Endodermal cell (in vitro differentiated cells): Measurements from ENCODE around the gene AHI1. TPM values are rescaled to one million over a fixed set of nuclear protein-coding genes. Genes with fewer than 3 reads are reported as not detected.
A peak's percentile ranks its signal among the peaks of the same experiment; 100 is the strongest.

ENCODE experiments used
- DNase-seq: peaks from one replicate; pipeline ENCODE4 v3.0.0-alpha.2; 2017
- H3K27ac ChIP-seq: 2 replicates; pipeline ENCODE4 v1.5.1; 2013; ENCODE audit warnings: mild to moderate bottlenecking, low read depth, low read length, moderate library complexity
- H3K27me3 ChIP-seq: 2 replicates; pipeline ENCODE4 v1.6.1; 2013; ENCODE audit warnings: mild to moderate bottlenecking, low read length, moderate library complexity; ENCODE audit not compliant: insufficient read depth, control insufficient read depth, poor library complexity, severe bottlenecking
- H3K36me3 ChIP-seq: 2 replicates; pipeline ENCODE4 v1.7.0; 2013; ENCODE audit warnings: mild to moderate bottlenecking, low read length, moderate library complexity; ENCODE audit not compliant: control insufficient read depth, insufficient read depth
- H3K4me1 ChIP-seq: one replicate; pipeline ENCODE4 v1.7.0; 2013; ENCODE audit warnings: low read length; ENCODE audit not compliant: control insufficient read depth, insufficient read depth
- H3K4me3 ChIP-seq: 2 replicates; pipeline ENCODE4 v1.5.1; 2013; ENCODE audit warnings: mild to moderate bottlenecking, low read length, moderate library complexity
- H3K9ac ChIP-seq: 2 replicates; pipeline ENCODE4 v1.6.1; 2013; ENCODE audit warnings: mild to moderate bottlenecking, low read length, moderate library complexity; ENCODE audit not compliant: poor library complexity, severe bottlenecking; ENCODE audit errors: extremely low read depth
- H3K9me3 ChIP-seq: 2 replicates; pipeline ENCODE4 v1.6.1; 2013; ENCODE audit warnings: mild to moderate bottlenecking, low read length, moderate library complexity; ENCODE audit not compliant: control insufficient read depth
- H3K27ac Mint-ChIP-seq: 2 replicates; pipeline ENCODE4 v1.8.0; 2020; ENCODE audit warnings: mixed read lengths
- H3K27me3 Mint-ChIP-seq: 2 replicates; pipeline ENCODE4 v1.8.0; 2021; ENCODE audit warnings: mild to moderate bottlenecking, mixed read lengths; ENCODE audit not compliant: insufficient read depth
- H3K36me3 Mint-ChIP-seq: 2 replicates; pipeline ENCODE4 v1.8.0; 2020; ENCODE audit warnings: low read depth, mixed read lengths
- H3K4me1 Mint-ChIP-seq: 2 replicates; pipeline ENCODE4 v1.8.0; 2020; ENCODE audit warnings: mixed read lengths
- H3K4me3 Mint-ChIP-seq: 2 replicates; pipeline ENCODE4 v1.8.0; 2020; ENCODE audit warnings: mild to moderate bottlenecking, moderate library complexity, mixed read lengths
- H3K9me3 Mint-ChIP-seq: 2 replicates; pipeline ENCODE4 v1.8.0; 2020; ENCODE audit warnings: mild to moderate bottlenecking, mixed read lengths
- CTCF ChIP-seq: fragments of 200-600 bp; sonication (generic); conservative IDR thresholded peaks from 2 replicates; pipeline ENCODE4 v1.5.0; 2021; ENCODE audit warnings: antibody characterized with exemption, mild to moderate bottlenecking
- WGBS, 2 experiments: methylation state at CpG; one replicate each; pipeline versions ENCODE4 v1.1.5 to v1.1.7; 2013; ENCODE audit warnings: missing lambda C conversion rate in 2 of 2, mixed read lengths in 1 of 2; ENCODE audit not compliant: insufficient coverage in 1 of 2, insufficient read length in 1 of 2; 5-methylcytosine and 5-hydroxymethylcytosine counted together
- total RNA-seq, 2 donors: library from RNA; stranded (reverse); fragmentation: NEBNext Ultra II Directional in 1 of 2; extraction: Animal tissue kit (Norgen Biotek cat#: 25700) in 1 of 2; gene quantifications; 2 replicates in 1 of 2; 3 replicates in 1 of 2; pipeline ENCODE4 v1.2.1, GENCODE V29; 2021

Gene AHI1
- total RNA-seq, 2 donors from 2014 or later: 24.9 to 34.9 TPM

GRCh38 chr6:135325624-135326424 lies 171.7 kb downstream of the AHI1 start:
- peaks cover 3% of the 10 kb centered on the region for H3K4me1 ChIP-seq
- no peak overlapping the region for H3K4me3 ChIP-seq
- DNase-seq: no peak
- H3K9me3 Mint-ChIP-seq: no peaks in the 10 kb centered on the region
- H3K27ac ChIP-seq: no peak overlapping the region
- H3K36me3 Mint-ChIP-seq: peaks cover 6% of the 10 kb centered on the region
- no peak overlapping the region for H3K4me3 Mint-ChIP-seq
- TF ChIP-seq CTCF: no peak
- H3K27ac Mint-ChIP-seq: peak overlapping the region; percentile 27
- WGBS, 2 experiments: 89 to 94% methylated on average over 3 to 4 of the region's 4 CpGs
- no peaks in the 10 kb centered on the region for H3K9me3 ChIP-seq
- H3K27me3 ChIP-seq: no peaks in the 10 kb centered on the region
- peaks cover 27% of the 10 kb centered on the region for H3K4me1 Mint-ChIP-seq
- H3K36me3 ChIP-seq: no peaks in the 10 kb centered on the region
- no peaks in the 10 kb centered on the region for H3K27me3 Mint-ChIP-seq
- H3K9ac ChIP-seq: no peak overlapping the region

GRCh38 chr6:135324531-135324930 lies 173.0 kb downstream of the AHI1 start:
- TF ChIP-seq CTCF: no peak
- no peak for DNase-seq
- WGBS, 2 experiments: 93 to 95% methylated on average over 3 to 4 of the region's 4 CpGs
- no peak overlapping the region for H3K27ac ChIP-seq
- H3K4me3 Mint-ChIP-seq: no peak overlapping the region
- no peak overlapping the region for H3K27ac Mint-ChIP-seq
- H3K27me3 ChIP-seq: no peaks in the 10 kb centered on the region
- no peak overlapping the region for H3K9ac ChIP-seq
- no peaks in the 10 kb centered on the region for H3K9me3 Mint-ChIP-seq
- H3K4me3 ChIP-seq: no peak overlapping the region
- H3K36me3 ChIP-seq: no peaks in the 10 kb centered on the region
- H3K9me3 ChIP-seq: no peaks in the 10 kb centered on the region
- H3K4me1 Mint-ChIP-seq: peaks cover 36% of the 10 kb centered on the region
- H3K27me3 Mint-ChIP-seq: no peaks in the 10 kb centered on the region
- peaks cover 6% of the 10 kb centered on the region for H3K36me3 Mint-ChIP-seq
- peaks cover 13% of the 10 kb centered on the region for H3K4me1 ChIP-seq

GRCh38 chr6:135323979-135324378 lies 173.6 kb downstream of the AHI1 start:
- Mint-ChIP-seq H3K4me3 (no peak overlapping the region), H3K27ac (no peak overlapping the region), H3K27me3 (no peaks in the 10 kb centered on the region), H3K9me3 (no peaks in the 10 kb centered on the region), H3K4me1 (peaks cover 37% of the 10 kb centered on the region), H3K36me3 (peaks cover 2% of the 10 kb centered on the region)
- Histone ChIP-seq H3K4me1 (peaks cover 14% of the 10 kb centered on the region), H3K27ac (no peak overlapping the region), H3K9me3 (no peaks in the 10 kb centered on the region), H3K9ac (no peak overlapping the region), H3K36me3 (no peaks in the 10 kb centered on the region), H3K4me3 (no peak overlapping the region), H3K27me3 (no peaks in the 10 kb centered on the region)
- TF ChIP-seq CTCF: no peak
- WGBS, 2 experiments: 80 to 100% methylated on average over 1 to 2 of the region's 2 CpGs
- no peak for DNase-seq
